GM18505 (cell line): ENCODE measurements around the gene RNF217.
"Not testable (repeated sequence)": the region's sequence is repeated elsewhere in the genome, so short reads cannot be mapped to it uniquely, and the experiment has no call there.

Experiments used
- ATAC-seq: cut with Tn5 transposase; IDR thresholded peaks from one replicate; pipeline ENCODE4 v1.9.1; 2021; ENCODE audit not compliant: unreplicated experiment
- POLR2A ChIP-seq: IDR thresholded peaks from 4 replicates; pipeline ENCODE4 v1.6.1; 2011; ENCODE audit warnings: borderline replicate concordance; ENCODE audit not compliant: insufficient read depth, insufficient read length; ENCODE audit errors: extremely low read depth

RNF217 gene

GRCh38 chr6:124953808-124954207, 8.4 kb upstream of the RNF217 start:
- ATAC-seq = no peak
- no peak for TF ChIP-seq POLR2A

GRCh38 chr6:124955108-124955856, 7.0 kb upstream of the RNF217 start:
- TF ChIP-seq POLR2A = no peak
- ATAC-seq = no peak

- ATAC-seq = no peak
- TF ChIP-seq POLR2A = no peak
Measured at GRCh38 chr6:124956018-124956417, 6.2 kb upstream of the RNF217 start.

DNA sequence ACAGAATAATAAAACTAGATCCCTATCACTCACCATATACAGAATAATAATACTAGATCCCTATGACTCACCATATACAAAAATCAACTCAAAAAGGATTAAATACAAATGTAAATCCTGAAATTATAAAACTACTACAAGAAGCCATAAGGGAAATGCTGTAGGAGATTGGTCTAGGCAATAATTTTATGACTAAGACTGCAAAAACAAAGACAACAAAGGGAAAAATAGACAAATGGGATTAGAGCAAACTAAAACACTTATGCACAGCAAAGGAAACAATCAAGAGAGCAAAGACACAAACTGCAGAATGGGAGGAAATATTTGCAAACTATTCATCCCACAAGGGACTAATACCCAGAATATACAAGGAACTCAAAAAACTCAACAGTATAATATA, 4.1 kb upstream of the RNF217 start:
- no peak for TF ChIP-seq POLR2A
- ATAC-seq = no peak

DNA sequence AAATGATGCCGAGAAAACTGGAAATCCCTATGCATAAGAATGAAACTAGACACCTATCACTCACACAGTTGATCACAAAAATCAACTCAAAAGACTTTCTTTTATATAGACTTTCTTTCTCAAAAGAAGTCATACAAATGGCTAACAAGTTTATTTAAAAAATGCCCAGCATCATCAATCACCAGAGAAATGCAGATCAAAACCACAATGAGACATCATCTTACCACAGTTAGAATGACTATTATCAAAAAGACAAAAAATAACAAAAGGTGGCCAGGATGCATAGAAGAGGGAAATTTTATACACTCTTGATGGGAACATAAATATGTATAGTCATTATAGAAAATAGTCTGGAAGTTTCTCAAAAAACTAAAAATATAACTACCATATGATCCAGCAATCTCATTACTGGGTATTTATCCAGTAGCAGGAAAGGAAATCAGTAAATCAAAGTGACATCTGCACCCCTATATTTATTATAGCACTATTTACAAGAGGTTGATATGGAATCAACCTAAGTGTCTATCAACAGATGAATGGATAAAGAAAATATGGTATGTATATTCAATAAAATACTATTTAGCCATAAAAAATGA, 3.4 kb upstream of the RNF217 start:
- ATAC-seq = no peak
- TF ChIP-seq POLR2A = no peak

- no peak for TF ChIP-seq POLR2A
- no peak for ATAC-seq
Measured at GRCh38 chr6:124960757-124961463, 1.3 kb upstream of the RNF217 start.

GRCh38 chr6:124961464-124961776, 817 bp upstream of the RNF217 start:
- TF ChIP-seq POLR2A = no peak
- ATAC-seq = no peak

GRCh38 chr6:124962639-124963415, 590 bp downstream of the RNF217 start:
- peak; percentile 35 for ATAC-seq
- no peak for TF ChIP-seq POLR2A

- no peak for TF ChIP-seq POLR2A
- no peak for ATAC-seq
Measured at GRCh38 chr6:124963416-124963785, 1.2 kb downstream of the RNF217 start.

DNA sequence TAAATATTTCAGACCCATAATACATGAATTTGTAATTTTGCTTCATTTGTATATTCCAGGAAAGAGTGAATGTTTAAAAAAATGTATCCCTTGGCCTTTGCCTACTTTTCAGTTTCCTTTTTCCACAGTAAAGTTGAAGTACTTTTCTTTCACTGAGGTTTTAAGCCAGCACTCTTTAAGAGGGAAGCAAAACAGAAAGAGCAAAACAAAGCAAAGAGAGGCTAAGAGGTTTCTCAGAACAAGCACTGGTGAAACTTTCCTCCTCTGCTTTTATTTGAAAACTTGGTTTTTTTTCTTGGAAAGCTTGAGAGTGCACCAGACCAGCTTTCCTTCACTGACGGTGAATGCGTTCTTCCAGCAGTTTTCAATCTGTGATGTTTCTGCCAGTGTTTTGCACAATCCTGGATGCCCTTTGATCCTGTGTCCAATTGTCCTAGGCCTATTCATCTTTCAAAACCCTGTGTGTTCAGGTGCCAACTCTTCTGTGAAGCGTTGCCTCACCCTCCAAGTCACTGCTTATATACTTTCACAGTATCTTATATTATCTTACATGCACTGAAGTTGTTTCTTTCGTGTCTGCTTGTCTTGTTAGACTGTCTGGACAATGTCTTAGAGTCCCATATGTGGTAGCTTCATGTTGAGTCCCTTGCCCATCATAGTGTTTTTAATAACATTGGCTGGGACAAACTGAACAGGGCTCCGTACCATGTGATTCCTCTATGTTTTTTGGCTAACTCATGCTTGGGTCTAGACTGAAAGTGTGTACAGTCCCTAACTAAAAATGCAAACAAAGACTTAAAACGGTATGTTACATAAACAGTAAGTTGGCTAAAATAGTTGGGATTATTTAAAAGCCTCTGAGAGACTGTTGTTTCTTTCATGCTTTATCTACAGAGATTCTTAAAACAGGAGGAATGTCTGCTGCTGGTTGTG, 1.9 kb downstream of the RNF217 start:
- ATAC-seq = no peak
- TF ChIP-seq POLR2A = no peak

DNA sequence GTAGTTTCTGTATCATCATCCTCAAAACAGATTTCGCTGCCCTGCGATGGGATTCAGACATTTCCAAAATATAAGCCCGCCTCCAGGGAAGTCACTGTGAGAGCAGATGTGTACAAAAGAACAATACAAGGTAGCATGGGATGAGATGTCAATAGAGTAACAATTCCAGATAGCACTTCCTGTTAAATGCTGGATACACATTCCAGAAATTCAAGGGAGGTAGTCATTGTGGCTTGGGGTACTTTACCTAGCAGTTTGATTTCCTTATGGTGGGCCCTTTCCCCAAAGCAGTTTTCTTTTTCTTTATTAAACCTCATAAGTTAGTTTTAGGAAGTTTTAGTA, 2.5 kb downstream of the RNF217 start:
- no peak for TF ChIP-seq POLR2A
- ATAC-seq = no peak

DNA sequence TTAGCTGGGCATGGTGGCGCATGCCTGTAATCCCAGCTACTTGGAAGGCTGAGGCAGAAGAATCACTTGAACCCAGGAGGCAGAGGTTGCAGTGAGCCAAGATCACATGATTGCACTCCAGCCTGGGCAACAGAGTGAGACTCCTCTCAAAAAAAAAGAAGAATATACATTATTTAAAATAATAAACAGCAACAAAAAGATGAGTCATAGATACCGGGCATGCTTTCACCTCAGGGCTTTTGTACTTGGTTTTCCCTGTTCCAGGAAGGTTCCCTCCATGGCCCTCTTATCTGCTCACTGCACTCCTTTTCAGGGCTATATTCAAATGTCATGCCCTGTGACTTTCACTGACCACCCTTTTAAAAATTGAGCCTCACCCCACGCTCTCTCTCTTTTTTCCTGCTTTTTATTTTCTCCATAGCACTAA, 3.2 kb downstream of the RNF217 start:
- not testable (repeated sequence) for ATAC-seq

DNA sequence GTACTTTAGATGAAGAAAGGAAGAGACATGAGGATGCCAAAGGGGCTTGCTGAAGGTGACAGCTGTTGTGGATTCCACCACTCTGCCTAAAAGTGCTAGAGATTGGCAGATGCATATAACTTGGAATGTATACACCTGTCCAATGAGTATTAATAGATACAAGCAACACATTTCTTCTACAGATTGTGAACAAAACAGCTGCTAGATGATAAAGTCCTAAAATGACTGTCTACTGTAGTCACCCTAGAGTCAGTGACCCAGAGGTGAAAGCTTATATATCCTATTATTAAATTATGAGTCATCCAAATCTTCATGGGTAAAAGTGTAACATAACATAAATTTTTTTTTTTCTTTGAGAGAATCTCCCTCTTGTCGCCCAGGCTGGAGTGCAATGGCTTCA, 5.2 kb downstream of the RNF217 start:
- ATAC-seq = no peak
- TF ChIP-seq POLR2A = no peak

GRCh38 chr6:124968401-124968800, 6.2 kb downstream of the RNF217 start:
- TF ChIP-seq POLR2A = no peak
- ATAC-seq = no peak
